A673 (cell line): ENCODE results near the gene RPL31. TPM values are rescaled to one million over a fixed set of nuclear protein-coding genes. Genes with fewer than 3 reads are reported as not detected.

Source experiments
- BruUV-seq: library from RNA; stranded (reverse); fragments of 400-500 nt; replicated peaks from 2 replicates; lab custom pipeline; 2021; lab: Mats Ljungman, UMichigan
- CTCF ChIA-PET: fragments of 300-600 bp; sonication (Branson Sonifier 250); formaldehyde crosslinking; loops from one replicate; lab custom pipeline; 2022; ENCODE audit warnings: antibody characterized with exemption; lab: Charles Lee
- POLR2A ChIA-PET: fragments of 300-600 bp; sonication (Branson Sonifier 250); formaldehyde crosslinking; loops from one replicate; lab custom pipeline; 2022; ENCODE audit warnings: antibody characterized with exemption; ENCODE audit not compliant: low non-redundant PET; lab: Charles Lee
- DNase-seq: peaks from one replicate; pipeline ENCODE4 v3.0.0-alpha.2; 2015; ENCODE audit warnings: low spot score
- H3K27ac ChIP-seq: fragments of 200-600 bp; sonication (generic); 2 replicates; pipeline ENCODE4 v1.5.1; 2016; ENCODE audit warnings: mixed run types, low read depth, mild to moderate bottlenecking, mixed read lengths, antibody characterized with exemption, low read length; ENCODE audit not compliant: poor library complexity, severe bottlenecking
- H3K27me3 ChIP-seq: fragments of 200-600 bp; sonication (generic); replicated peaks from 2 replicates; pipeline ENCODE4 v1.6.1; 2017; ENCODE audit warnings: mixed run types, low read depth, mild to moderate bottlenecking, mixed read lengths, antibody characterized with exemption, low read length; ENCODE audit not compliant: insufficient read depth, poor library complexity
- H3K36me3 ChIP-seq: fragments of 200-600 bp; sonication (generic); 2 replicates; pipeline ENCODE4 v1.6.1; 2016; ENCODE audit warnings: mixed run types, mild to moderate bottlenecking, mixed read lengths, antibody characterized with exemption, low read length; ENCODE audit not compliant: insufficient read depth, poor library complexity, severe bottlenecking
- H3K4me1 ChIP-seq: fragments of 200-600 bp; sonication (generic); 2 replicates; pipeline ENCODE4 v1.6.1; 2017; ENCODE audit warnings: mixed run types, mild to moderate bottlenecking, mixed read lengths, antibody characterized with exemption, low read length; ENCODE audit not compliant: insufficient read depth, poor library complexity, severe bottlenecking
- H3K4me3 ChIP-seq: fragments of 200-600 bp; sonication (generic); 2 replicates; pipeline ENCODE4 v1.5.1; 2016; ENCODE audit warnings: low read depth, mixed run types, mild to moderate bottlenecking, mixed read lengths, low read length; ENCODE audit not compliant: poor library complexity, severe bottlenecking
- H3K9me3 ChIP-seq: fragments of 200-600 bp; sonication (generic); 2 replicates; pipeline ENCODE4 v1.6.1; 2016; ENCODE audit warnings: mixed run types, low read depth, mild to moderate bottlenecking, mixed read lengths, antibody characterized with exemption, low read length; ENCODE audit not compliant: poor library complexity, severe bottlenecking
- CTCF ChIP-seq: fragments of 300-800, 200-600 bp; sonication (generic); conservative IDR thresholded peaks from 2 replicates; pipeline ENCODE4 v1.5.1; 2017; ENCODE audit warnings: low read depth, mild to moderate bottlenecking, antibody characterized with exemption, low read length, moderate library complexity, mixed read lengths
- EZH2 ChIP-seq: fragments of 200-600 bp; sonication (generic); IDR thresholded peaks from 2 replicates; pipeline ENCODE4 v1.6.1; 2017; ENCODE audit warnings: borderline replicate concordance, low read depth, mild to moderate bottlenecking, mixed read lengths, antibody characterized with exemption, low read length; ENCODE audit not compliant: poor library complexity, severe bottlenecking
- intact Hi-C: fragments of 100-400 bp; cut with micrococcal nuclease; formaldehyde crosslinking; loops from one replicate; pipeline ENCODE4 v1.10.0; 2022; ENCODE audit not compliant: unreplicated experiment
- total RNA-seq: library from RNA; stranded (reverse); gene quantifications from 2 replicates; pipeline ENCODE4 v1.2.3, GENCODE V29; 2021

RPL31 gene
- total RNA-seq, 1 experiment from 2014 or later, result 1,196 TPM

- Histone ChIP-seq H3K27ac (no peak overlapping the region), H3K4me3 (no peak overlapping the region), H3K36me3 (no peaks in the 10 kb centered on the region), H3K27me3 (no peaks in the 10 kb centered on the region), H3K9me3 (no peaks in the 10 kb centered on the region), H3K4me1 (no peaks in the 10 kb centered on the region)
- peak; percentile 42 for DNase-seq
- ChIA-PET CTCF (interaction anchor here (0.5 to 1.3 kb wide), 4 partner anchors 117 to 190 kb away, joined by 3 to 8 read pairs (median 4); no protein-coding TSS in a partner anchor), POLR2A (no interaction called here)
- intact Hi-C loops, result loop anchor here (2.0 kb wide), 2 partner anchors 116 to 168 kb away; no protein-coding TSS in a partner anchor
- TF ChIP-seq EZH2 (no peak), CTCF (peak; percentile 61)
- no TSS peak for BruUV-seq
Measured at GRCh38 chr2:101036562-101036961, 34.5 kb downstream of the RPL31 start.

GRCh38 chr2:101037161-101037755 lies 35.2 kb downstream of the RPL31 start:
- no peaks in the 10 kb centered on the region for H3K36me3 ChIP-seq
- CTCF ChIA-PET, result interaction anchor here (0.5 to 1.3 kb wide), 4 partner anchors 116 to 190 kb away, joined by 3 to 8 read pairs (median 4); no protein-coding TSS in a partner anchor

More at GRCh38 chr2:101037161-101037755, 35.2 kb downstream of the RPL31 start:
- BruUV-seq, result no TSS peak
- Histone ChIP-seq H3K4me3 (no peak overlapping the region), H3K27ac (no peak overlapping the region), H3K27me3 (no peaks in the 10 kb centered on the region), H3K4me1 (no peaks in the 10 kb centered on the region), H3K9me3 (no peaks in the 10 kb centered on the region)
- no peak for DNase-seq
- TF ChIP-seq EZH2 (no peak), CTCF (no peak)
- POLR2A ChIA-PET, result no interaction called here
- intact Hi-C loops, result loop anchor here (2.0 kb wide), 2 partner anchors 116 to 168 kb away; no protein-coding TSS in a partner anchor
